Left ventricle myocardium superior (tissue), 1 donor: ENCODE measurements around the gene FBXL5. TPM values are rescaled to one million over a fixed set of nuclear protein-coding genes. Genes with fewer than 3 reads are reported as not detected.
A peak's percentile ranks its signal among the peaks of the same experiment; 100 is the strongest.

Experiments used
- ATAC-seq: fragments of 200-7000 bp; cut with Tn5 transposase; one replicate; pipeline ENCODE4 v1.9.1; 2020; ENCODE audit warnings: mild to moderate bottlenecking, moderate library complexity
- DNase-seq: peaks from one replicate; pipeline ENCODE4 v3.0.0-alpha.2; 2020
- intact Hi-C: fragments of 100-400 bp; cut with micrococcal nuclease; formaldehyde crosslinking; loops from one replicate; pipeline ENCODE4 v1.11.0; 2022
- total RNA-seq: library from RNA; stranded (reverse); fragmentation: NEBNext Ultra II Directional; extraction: Animal tissue kit (Norgen Biotek cat#: 25700); gene quantifications from one replicate; pipeline ENCODE4 v1.2.1, GENCODE V29; 2021
- donor health status: DM: no; HTN: yes; CAD: no; lungs with severe emphysema.

FBXL5 gene
- total RNA-seq, 1 donor from 2014 or later = 101 TPM

GRCh38 chr4:15681372-15682241 lies 26.4 kb upstream of the FBXL5 start, which contains the start of gene FAM200B:
Gene FAM200B (plus strand): TSS chr4:15681827. CDS start chr4:15686978, 5,151 bp downstream.
- ATAC-seq (peak; percentile 98), DNase-seq (peak; percentile 100)
- intact Hi-C loops = no loop called here

GRCh38 chr4:15681067-15681371 lies 25.9 kb upstream of the FBXL5 start:
- no peak for ATAC-seq
- intact Hi-C loops = no loop called here
- DNase-seq = no peak

DNA sequence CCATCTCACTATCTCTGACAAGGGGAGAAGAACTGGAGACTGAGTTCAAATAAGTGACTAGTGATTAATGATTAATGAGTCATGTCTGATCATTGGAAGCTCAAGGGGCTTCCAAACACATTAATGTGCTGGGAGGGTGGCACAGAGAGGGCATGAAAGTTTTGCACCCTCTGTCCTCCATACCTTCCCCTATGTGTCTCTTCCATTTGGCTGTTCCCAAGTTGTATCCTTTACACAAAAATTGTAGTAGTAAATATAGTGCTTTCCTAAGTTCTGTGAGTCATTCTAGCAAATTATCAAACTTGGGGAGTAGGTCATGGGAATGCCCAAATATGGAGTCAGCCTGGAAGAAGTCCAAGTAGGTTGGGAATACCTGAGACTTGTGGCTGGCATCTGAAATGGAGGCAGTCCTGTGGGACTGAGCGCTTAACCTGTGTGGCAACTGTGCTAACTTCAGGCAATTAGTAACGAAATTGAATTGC lies 22.4 kb upstream of the FBXL5 start:
- DNase-seq (no peak), ATAC-seq (no peak)
- intact Hi-C loops = no loop called here

GRCh38 chr4:15676899-15677298 lies 21.7 kb upstream of the FBXL5 start:
- ATAC-seq (no peak), DNase-seq (no peak)
- intact Hi-C loops = no loop called here

GRCh38 chr4:15676039-15676438 lies 20.9 kb upstream of the FBXL5 start:
- ATAC-seq (no peak), DNase-seq (no peak)
- intact Hi-C loops = no loop called here

GRCh38 chr4:15675356-15675755 lies 20.2 kb upstream of the FBXL5 start:
- ATAC-seq (no peak), DNase-seq (no peak)
- intact Hi-C loops = no loop called here

- DNase-seq (no peak), ATAC-seq (no peak)
- intact Hi-C loops = no loop called here
These were observed 19.8 kb upstream of the FBXL5 start for GRCh38 chr4:15674926-15675325.

DNA sequence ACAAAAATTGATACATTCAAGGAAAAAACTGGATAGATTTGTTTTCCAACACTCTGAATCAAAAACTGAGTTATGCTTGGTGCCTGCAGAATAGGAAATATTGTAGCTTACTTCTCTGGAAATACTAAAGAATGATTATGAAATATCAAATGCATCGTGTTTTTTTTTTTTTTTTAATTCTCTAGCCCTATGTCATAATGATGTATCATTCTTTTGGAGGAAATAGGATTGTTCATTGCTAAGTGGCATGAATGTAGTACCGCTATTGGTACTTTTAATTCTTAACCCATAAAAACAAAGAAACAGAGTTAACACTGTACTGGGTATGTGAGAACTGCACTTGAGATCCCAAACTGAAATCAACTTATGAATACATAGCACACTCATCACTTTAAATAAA lies 18.9 kb upstream of the FBXL5 start:
- no peak for DNase-seq
- intact Hi-C loops = no loop called here
- no peak for ATAC-seq

DNA sequence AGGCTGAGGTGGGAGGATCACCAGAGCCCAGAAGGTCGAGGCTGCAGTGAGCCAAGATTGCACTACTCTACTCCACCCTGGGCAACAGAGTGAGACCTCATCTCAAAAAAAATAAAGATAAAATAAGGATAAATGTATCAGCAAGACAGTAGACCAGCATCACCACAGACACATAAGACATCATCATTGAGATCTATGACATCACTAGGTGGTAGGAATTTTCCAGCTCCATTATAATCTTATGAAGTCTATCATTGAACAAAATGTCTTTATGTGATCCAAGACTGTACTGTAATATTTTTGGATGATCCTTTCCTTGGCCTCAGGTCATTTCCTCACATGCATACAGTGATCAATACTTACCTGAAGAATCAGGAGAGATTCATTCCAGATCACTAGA lies 18.2 kb upstream of the FBXL5 start:
- ATAC-seq = no peak
- intact Hi-C loops = no loop called here

DNA sequence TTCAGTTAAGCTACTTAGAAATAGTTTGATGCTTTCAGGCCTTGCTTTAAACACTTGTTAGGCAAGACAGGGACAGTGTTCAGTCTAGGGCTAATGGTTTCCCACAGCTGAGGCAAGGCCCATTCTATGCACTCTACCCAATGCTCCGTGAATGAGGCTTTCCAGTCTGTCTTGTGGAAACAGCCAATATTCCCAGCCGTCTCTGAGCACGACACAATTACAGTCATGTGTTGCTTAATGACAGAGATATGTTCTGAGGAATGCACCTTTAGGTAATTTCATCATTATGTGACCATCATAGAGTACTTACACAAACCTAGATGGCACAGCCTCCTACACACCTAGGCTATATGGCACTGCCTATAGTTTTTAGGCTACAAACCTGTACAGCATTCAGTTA lies 16.9 kb upstream of the FBXL5 start:
- intact Hi-C loops = no loop called here
- ATAC-seq (no peak), DNase-seq (no peak)

More for the DNA sequence above, 18.2 kb upstream of the FBXL5 start:
- DNase-seq = no peak

DNA sequence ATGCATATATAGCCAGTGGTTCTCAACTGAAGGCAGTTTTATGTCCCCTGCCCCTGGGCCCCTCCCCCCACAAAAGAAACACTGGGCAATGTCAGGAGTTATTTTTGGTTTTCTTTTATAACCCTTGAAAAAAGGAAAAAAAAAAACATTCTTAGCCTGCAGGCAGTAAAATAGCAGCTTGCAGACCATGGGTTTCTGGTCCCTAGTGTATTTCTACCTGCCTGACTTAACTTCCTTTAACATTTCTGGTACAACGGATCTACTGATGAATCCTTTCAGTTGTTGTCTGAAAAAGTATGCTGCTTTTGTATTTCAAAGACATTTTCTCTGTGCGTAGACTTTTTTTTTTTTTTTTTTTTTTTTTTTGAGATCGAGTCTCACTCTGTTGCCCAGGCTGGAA lies 15.4 kb upstream of the FBXL5 start:
- intact Hi-C loops = no loop called here
- DNase-seq (no peak), ATAC-seq (no peak)

DNA sequence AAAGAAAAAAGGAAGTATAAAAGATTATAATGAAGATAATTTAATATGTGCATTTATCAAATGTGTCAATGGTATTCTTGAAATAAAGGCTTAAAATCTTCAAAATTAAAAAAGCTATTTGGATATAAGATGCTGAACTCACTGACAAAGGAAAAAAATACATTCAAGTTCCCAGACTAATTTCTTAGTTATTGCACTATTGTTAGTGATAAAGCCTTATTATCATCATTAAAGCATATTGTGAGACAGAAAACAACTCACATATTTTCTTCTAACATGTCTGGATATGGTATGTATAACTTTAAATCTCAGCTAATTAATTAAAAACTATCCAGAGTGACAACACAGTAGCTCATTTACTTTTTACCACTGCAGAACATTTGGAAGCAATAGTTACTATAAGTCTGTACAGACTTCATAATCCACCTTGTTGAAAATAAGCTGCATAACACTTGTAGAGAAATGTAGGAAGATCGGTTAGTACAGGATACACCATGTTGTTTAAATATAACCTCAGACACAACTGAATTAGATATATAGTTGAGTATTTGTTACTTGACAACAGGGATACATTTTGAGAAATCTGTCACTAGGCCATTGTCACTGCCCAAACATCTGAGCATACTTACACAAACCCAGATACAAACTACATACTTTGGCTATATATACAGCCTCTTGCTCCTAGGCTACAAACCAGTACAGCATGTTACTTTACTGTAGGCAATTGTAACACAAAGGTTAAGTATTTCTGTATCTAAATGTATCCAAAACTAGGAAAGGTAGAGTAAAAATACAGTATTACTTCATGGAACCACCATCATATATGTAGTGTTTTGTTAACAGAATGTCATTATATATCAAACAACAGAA lies 13.6 kb upstream of the FBXL5 start:
- DNase-seq = no peak
- intact Hi-C loops = no loop called here
- ATAC-seq = no peak

GRCh38 chr4:15667006-15667405 lies 11.8 kb upstream of the FBXL5 start:
- DNase-seq (no peak), ATAC-seq (no peak)
- intact Hi-C loops = no loop called here

GRCh38 chr4:15665753-15666365 lies 10.7 kb upstream of the FBXL5 start:
- intact Hi-C loops = no loop called here
- DNase-seq = no peak
- peak; percentile 71 for ATAC-seq

DNA sequence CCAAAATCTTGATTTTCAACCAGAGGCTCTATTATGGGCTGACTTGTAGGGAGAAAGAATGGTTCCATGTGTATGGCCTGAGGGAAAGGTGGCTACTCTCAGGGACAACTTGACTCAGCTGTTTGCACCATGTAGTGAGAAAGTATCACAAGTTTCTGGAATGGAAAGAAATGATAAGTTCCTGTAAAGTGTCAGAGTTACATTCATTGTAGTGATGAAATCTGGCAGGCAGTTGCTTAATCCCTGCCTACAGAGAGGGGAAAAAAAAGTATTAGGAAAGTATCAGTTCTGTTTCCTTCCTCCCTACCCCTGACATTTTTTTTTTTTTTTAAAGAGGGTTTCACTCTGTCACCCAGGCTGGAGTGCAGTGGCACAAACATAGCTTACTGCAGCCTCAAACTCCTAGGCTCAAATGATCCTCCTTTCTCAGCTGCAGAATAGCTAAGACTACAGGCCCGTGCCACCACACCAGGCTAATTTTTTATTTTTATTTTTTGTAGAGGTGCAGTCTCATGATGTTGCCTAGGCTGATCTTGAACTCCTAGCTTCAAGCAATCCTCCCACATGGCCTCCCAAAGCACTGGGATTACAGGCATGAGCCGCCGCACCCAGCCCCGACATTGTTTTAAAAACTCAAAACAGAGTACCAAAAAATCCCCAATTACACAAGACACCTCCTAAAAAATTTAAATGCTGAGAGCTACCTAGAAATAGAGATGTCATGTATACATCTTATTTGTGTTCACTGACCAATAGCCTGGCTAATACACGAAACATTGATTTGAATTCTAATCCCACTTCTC lies 4.8 kb upstream of the FBXL5 start:
- no peak for ATAC-seq
- intact Hi-C loops = loop anchor here (10.0 kb wide), 1 partner anchor 175 kb away; no protein-coding TSS in a partner anchor

GRCh38 chr4:15658781-15659180 lies 3.6 kb upstream of the FBXL5 start:
- DNase-seq = no peak
- ATAC-seq = no peak
- intact Hi-C loops = loop anchor here (10.0 kb wide), 1 partner anchor 174 kb away; no protein-coding TSS in a partner anchor

More for the DNA sequence above, 4.8 kb upstream of the FBXL5 start:
- no peak for DNase-seq

DNA sequence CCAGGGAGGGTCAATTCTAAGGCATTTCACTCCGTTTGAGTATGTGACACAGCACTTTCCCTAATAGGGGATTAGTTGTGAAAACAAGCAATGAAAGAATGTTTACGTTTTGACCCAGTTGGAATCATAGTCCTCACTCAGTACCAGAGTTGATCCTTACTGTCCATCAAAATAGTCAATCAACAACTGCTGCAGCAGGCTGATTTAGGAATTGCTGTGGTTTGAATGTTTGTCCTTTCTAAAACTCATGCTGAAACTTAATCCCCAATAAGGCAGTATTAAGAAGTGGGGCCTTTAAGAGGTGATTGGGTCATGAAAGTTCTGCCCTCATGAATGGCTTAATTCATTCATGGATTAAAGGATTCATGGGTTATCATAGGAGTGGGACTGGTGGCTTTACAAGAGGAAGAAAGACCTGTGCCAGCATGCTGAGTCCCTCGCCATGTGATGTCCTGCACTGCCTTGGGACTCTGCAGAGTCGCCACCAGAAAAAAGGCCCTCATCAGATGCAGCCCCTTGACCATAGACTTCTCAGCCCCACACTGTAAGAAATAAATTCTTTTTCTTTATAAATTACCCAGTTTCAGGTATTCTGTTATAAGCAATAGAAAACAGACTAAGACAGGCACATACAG lies 3.1 kb upstream of the FBXL5 start:
- no peak for DNase-seq
- no peak for ATAC-seq
- intact Hi-C loops = loop anchor here (10.0 kb wide), 1 partner anchor 173 kb away; no protein-coding TSS in a partner anchor

DNA sequence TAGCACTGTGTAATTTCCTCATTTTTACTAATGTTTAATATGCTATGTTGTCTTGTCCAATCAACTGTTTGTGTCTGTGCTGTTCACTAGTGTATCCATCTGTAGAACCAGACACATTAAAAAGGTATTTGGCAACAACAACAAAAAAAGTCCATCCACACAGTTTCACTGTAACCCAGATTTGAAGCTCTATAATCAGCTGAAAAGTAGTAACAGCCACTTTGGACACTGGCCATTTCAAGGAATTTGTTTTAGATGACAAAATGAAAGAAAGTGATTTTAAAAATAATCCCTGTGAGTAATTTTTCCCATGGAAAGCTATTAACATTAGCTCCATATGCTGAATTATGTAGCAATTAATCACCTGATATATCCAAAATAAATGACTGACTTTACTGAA lies 2.2 kb upstream of the FBXL5 start:
- DNase-seq (no peak), ATAC-seq (no peak)
- intact Hi-C loops = loop anchor here (10.0 kb wide), 1 partner anchor 173 kb away; no protein-coding TSS in a partner anchor
